ENCODE results near the gene RAB6B.

The RAB6B gene

GRCh38 chr3:133896002-133896761 is 500 bp upstream of the RAB6B start:
- no peaks in the 10 kb centered on the region for H3K27me3 ChIP-seq
- H3K4me3 ChIP-seq = peak overlapping the region; percentile 70 to 87
- intact Hi-C loops (cut with DNase I; ENCODE audit: low total_unique reads) = no loop called here
- DNase-seq = no peak
- no peak for TF ChIP-seq CTCF (IDR thresholded peaks at IDR 0.05)
- peaks cover 0 to 24% (median 18%) of the 10 kb centered on the region in 4 donors for H3K4me1 ChIP-seq
- no peaks in the 10 kb centered on the region for H3K9me3 ChIP-seq
- peak overlapping the region in 1 of 2 donors; percentile 23 for H3K27ac ChIP-seq
- no peaks in the 10 kb centered on the region for H3K36me3 ChIP-seq

- H3K27me3 ChIP-seq = no peaks in the 10 kb centered on the region
- no peaks in the 10 kb centered on the region for H3K36me3 ChIP-seq
- intact Hi-C loops (cut with DNase I; ENCODE audit: low total_unique reads) = no loop called here
- no peaks in the 10 kb centered on the region for H3K9me3 ChIP-seq
- peaks cover 0 to 24% (median 18%) of the 10 kb centered on the region in 4 donors for H3K4me1 ChIP-seq
- H3K27ac ChIP-seq = peak overlapping the region; percentile 1 to 34
- no peak for TF ChIP-seq CTCF (IDR thresholded peaks at IDR 0.05)
- H3K4me3 ChIP-seq = peak overlapping the region; percentile 70 to 87
- DNase-seq = no peak
These were observed 1.1 kb downstream of the RAB6B start for GRCh38 chr3:133894353-133895207.

GRCh38 chr3:133893683-133894352 is 1.9 kb downstream of the RAB6B start:
- no peak overlapping the region for H3K4me3 ChIP-seq
- intact Hi-C loops (cut with DNase I; ENCODE audit: low total_unique reads) = no loop called here

GRCh38 chr3:133892541-133893231 is 3.0 kb downstream of the RAB6B start:
- H3K27me3 ChIP-seq = no peaks in the 10 kb centered on the region
- no peak overlapping the region for H3K27ac ChIP-seq
- no peaks in the 10 kb centered on the region for H3K36me3 ChIP-seq
- DNase-seq = peak in 1 of 2 donors; percentile 19
- no peak for TF ChIP-seq CTCF (IDR thresholded peaks at IDR 0.05)
- H3K9me3 ChIP-seq = no peaks in the 10 kb centered on the region
- H3K4me1 ChIP-seq = peaks cover 0 to 24% (median 18%) of the 10 kb centered on the region in 4 donors
- intact Hi-C loops (cut with DNase I; ENCODE audit: low total_unique reads) = no loop called here
- H3K4me3 ChIP-seq = no peak overlapping the region

More at GRCh38 chr3:133893683-133894352, 1.9 kb downstream of the RAB6B start:
- TF ChIP-seq CTCF (IDR thresholded peaks at IDR 0.05) = no peak
- no peaks in the 10 kb centered on the region for H3K36me3 ChIP-seq
- H3K9me3 ChIP-seq = no peaks in the 10 kb centered on the region
- DNase-seq = no peak
- no peaks in the 10 kb centered on the region for H3K27me3 ChIP-seq
- H3K4me1 ChIP-seq = peaks cover 0 to 24% (median 18%) of the 10 kb centered on the region in 4 donors
- H3K27ac ChIP-seq = no peak overlapping the region
